HEK293 (cell line): ENCODE data around the gene POLR3E.

Source experiments
- BCL11B ChIP-seq: fragments of 450-650 bp; formaldehyde crosslinking; IDR thresholded peaks from 2 replicates; pipeline ENCODE4 v1.5.1; 2016; ENCODE audit warnings: low read depth, missing biosample characterization, missing genetic modification characterization
- HIC1 ChIP-seq: fragments of 450-650 bp; formaldehyde crosslinking; IDR thresholded peaks from 2 replicates; pipeline ENCODE4 v1.5.1; 2016; ENCODE audit warnings: missing biosample characterization, missing genetic modification characterization
- IKZF3 ChIP-seq: fragments of 450-650 bp; IDR thresholded peaks from 2 replicates; pipeline ENCODE4 v1.5.0; 2018; ENCODE audit warnings: missing biosample characterization, mild to moderate bottlenecking, missing genetic modification characterization, moderate library complexity
- KLF17 ChIP-seq: fragments of 450-650 bp; formaldehyde crosslinking; IDR thresholded peaks from 2 replicates; pipeline ENCODE4 v1.5.1; 2016; ENCODE audit warnings: missing biosample characterization, missing genetic modification characterization
- SCRT1 ChIP-seq: fragments of 450-650 bp; formaldehyde crosslinking; IDR thresholded peaks from 2 replicates; pipeline ENCODE4 v1.5.1; 2016; ENCODE audit warnings: missing biosample characterization, missing genetic modification characterization, borderline replicate concordance
- SCRT2 ChIP-seq: fragments of 450-650 bp; formaldehyde crosslinking; IDR thresholded peaks from 2 replicates; pipeline ENCODE4 v1.5.1; 2016; ENCODE audit warnings: missing biosample characterization, missing genetic modification characterization
- ZBTB7A ChIP-seq: fragments of 450-650 bp; formaldehyde crosslinking; IDR thresholded peaks from 2 replicates; pipeline ENCODE4 v1.5.1; 2016; ENCODE audit warnings: low read depth, missing biosample characterization, missing genetic modification characterization
- ZIC2 ChIP-seq: fragments of 450-650 bp; formaldehyde crosslinking; IDR thresholded peaks from 2 replicates; pipeline ENCODE4 v1.5.1; 2016; ENCODE audit warnings: missing biosample characterization, missing genetic modification characterization
- ZNF146 ChIP-seq: fragments of 450-650 bp; formaldehyde crosslinking; IDR thresholded peaks from 2 replicates; pipeline ENCODE4 v1.5.1; 2016; ENCODE audit warnings: missing biosample characterization, missing genetic modification characterization
- ZNF169 ChIP-seq: fragments of 450-650 bp; formaldehyde crosslinking; IDR thresholded peaks from 2 replicates; pipeline ENCODE4 v1.5.1; 2016; ENCODE audit warnings: missing biosample characterization, missing genetic modification characterization
- ZNF175 ChIP-seq: fragments of 450-650 bp; formaldehyde crosslinking; IDR thresholded peaks from 2 replicates; pipeline ENCODE4 v1.5.1; 2016; ENCODE audit warnings: missing biosample characterization, missing genetic modification characterization
- ZNF248 ChIP-seq: fragments of 450-650 bp; formaldehyde crosslinking; IDR thresholded peaks from 2 replicates; pipeline ENCODE4 v1.5.1; 2017; ENCODE audit warnings: missing biosample characterization, missing genetic modification characterization
- ZNF266 ChIP-seq: fragments of 450-650 bp; formaldehyde crosslinking; IDR thresholded peaks from 2 replicates; pipeline ENCODE4 v1.5.1; 2016; ENCODE audit warnings: missing biosample characterization, missing genetic modification characterization, low read depth
- ZNF280C ChIP-seq: fragments of 450-650 bp; formaldehyde crosslinking; IDR thresholded peaks from 2 replicates; pipeline ENCODE4 v1.5.1; 2016; ENCODE audit warnings: missing biosample characterization, missing genetic modification characterization
- ZNF37A ChIP-seq: fragments of 450-650 bp; IDR thresholded peaks from 2 replicates; pipeline ENCODE4 v1.5.1; 2018; ENCODE audit warnings: missing biosample characterization, missing genetic modification characterization
- ZNF426 ChIP-seq: fragments of 450-650 bp; formaldehyde crosslinking; IDR thresholded peaks from 2 replicates; pipeline ENCODE4 v1.5.1; 2017; ENCODE audit warnings: missing biosample characterization, missing genetic modification characterization, mild to moderate bottlenecking, inconsistent platforms, moderate library complexity
- ZNF610 ChIP-seq: fragments of 450-650 bp; formaldehyde crosslinking; IDR thresholded peaks from 2 replicates; pipeline ENCODE4 v1.5.1; 2016; ENCODE audit warnings: missing biosample characterization, missing genetic modification characterization, borderline replicate concordance
- ZNF639 ChIP-seq: fragments of 450-650 bp; formaldehyde crosslinking; IDR thresholded peaks from 2 replicates; pipeline ENCODE4 v1.5.1; 2016; ENCODE audit warnings: missing biosample characterization, missing genetic modification characterization
- TF ChIP-seq, protein P1 (sequence below): fragments of 450-650 bp; formaldehyde crosslinking; IDR thresholded peaks from 2 replicates; pipeline ENCODE4 v1.5.1; 2016; ENCODE audit warnings: missing biosample characterization, missing genetic modification characterization, low read depth
- TF ChIP-seq, protein P2 (sequence below): fragments of 450-650 bp; formaldehyde crosslinking; IDR thresholded peaks from 2 replicates; pipeline ENCODE4 v1.5.1; 2016; ENCODE audit warnings: missing biosample characterization, missing genetic modification characterization, borderline replicate concordance
- TF ChIP-seq, protein P3 (sequence below): fragments of 450-650 bp; formaldehyde crosslinking; IDR thresholded peaks from 2 replicates; pipeline ENCODE4 v1.5.1; 2017; ENCODE audit warnings: missing biosample characterization, missing genetic modification characterization
- TF ChIP-seq, protein P4 (sequence below): fragments of 450-650 bp; formaldehyde crosslinking; IDR thresholded peaks from 2 replicates; pipeline ENCODE4 v1.5.1; 2016; ENCODE audit warnings: missing biosample characterization, missing genetic modification characterization

The POLR3E gene

GRCh38 chr16:22297871-22298733, 893 bp downstream of the POLR3E start (continued):
- TF ChIP-seq HIC1 (tag by site-specific recombination), result no peak; the same call in 1 of the 2 replicates
- TF ChIP-seq ZNF146 (tag by site-specific recombination), result no peak
- TF ChIP-seq ZNF610 (tag by site-specific recombination), result peak; percentile 90; the same call in 1 of the 2 replicates
- no peak for TF ChIP-seq ZNF175 (tag by site-specific recombination)
- peak; percentile 100 for TF ChIP-seq IKZF3 (tag by site-specific recombination)
- no peak for TF ChIP-seq ZNF426 (tag by site-specific recombination)
- TF ChIP-seq, protein P1, sequence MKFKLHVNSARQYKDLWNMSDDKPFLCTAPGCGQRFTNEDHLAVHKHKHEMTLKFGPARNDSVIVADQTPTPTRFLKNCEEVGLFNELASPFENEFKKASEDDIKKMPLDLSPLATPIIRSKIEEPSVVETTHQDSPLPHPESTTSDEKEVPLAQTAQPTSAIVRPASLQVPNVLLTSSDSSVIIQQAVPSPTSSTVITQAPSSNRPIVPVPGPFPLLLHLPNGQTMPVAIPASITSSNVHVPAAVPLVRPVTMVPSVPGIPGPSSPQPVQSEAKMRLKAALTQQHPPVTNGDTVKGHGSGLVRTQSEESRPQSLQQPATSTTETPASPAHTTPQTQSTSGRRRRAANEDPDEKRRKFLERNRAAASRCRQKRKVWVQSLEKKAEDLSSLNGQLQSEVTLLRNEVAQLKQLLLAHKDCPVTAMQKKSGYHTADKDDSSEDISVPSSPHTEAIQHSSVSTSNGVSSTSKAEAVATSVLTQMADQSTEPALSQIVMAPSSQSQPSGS, result peak; percentile 64; the same call in 1 of the 2 replicates
- peak; percentile 92 for TF ChIP-seq BCL11B (tag by site-specific recombination)
- TF ChIP-seq, protein P2, sequence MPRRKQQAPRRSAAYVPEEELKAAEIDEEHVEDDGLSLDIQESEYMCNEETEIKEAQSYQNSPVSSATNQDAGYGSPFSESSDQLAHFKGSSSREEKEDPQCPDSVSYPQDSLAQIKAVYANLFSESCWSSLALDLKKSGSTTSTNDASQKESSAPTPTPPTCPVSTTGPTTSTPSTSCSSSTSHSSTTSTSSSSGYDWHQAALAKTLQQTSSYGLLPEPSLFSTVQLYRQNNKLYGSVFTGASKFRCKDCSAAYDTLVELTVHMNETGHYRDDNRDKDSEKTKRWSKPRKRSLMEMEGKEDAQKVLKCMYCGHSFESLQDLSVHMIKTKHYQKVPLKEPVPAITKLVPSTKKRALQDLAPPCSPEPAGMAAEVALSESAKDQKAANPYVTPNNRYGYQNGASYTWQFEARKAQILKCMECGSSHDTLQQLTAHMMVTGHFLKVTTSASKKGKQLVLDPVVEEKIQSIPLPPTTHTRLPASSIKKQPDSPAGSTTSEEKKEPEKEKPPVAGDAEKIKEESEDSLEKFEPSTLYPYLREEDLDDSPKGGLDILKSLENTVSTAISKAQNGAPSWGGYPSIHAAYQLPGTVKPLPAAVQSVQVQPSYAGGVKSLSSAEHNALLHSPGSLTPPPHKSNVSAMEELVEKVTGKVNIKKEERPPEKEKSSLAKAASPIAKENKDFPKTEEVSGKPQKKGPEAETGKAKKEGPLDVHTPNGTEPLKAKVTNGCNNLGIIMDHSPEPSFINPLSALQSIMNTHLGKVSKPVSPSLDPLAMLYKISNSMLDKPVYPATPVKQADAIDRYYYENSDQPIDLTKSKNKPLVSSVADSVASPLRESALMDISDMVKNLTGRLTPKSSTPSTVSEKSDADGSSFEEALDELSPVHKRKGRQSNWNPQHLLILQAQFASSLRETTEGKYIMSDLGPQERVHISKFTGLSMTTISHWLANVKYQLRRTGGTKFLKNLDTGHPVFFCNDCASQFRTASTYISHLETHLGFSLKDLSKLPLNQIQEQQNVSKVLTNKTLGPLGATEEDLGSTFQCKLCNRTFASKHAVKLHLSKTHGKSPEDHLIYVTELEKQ, result peak; percentile 40; the same call in 1 of the 2 replicates
- no peak for TF ChIP-seq ZNF169 (tag by site-specific recombination)
- TF ChIP-seq, protein P3, sequence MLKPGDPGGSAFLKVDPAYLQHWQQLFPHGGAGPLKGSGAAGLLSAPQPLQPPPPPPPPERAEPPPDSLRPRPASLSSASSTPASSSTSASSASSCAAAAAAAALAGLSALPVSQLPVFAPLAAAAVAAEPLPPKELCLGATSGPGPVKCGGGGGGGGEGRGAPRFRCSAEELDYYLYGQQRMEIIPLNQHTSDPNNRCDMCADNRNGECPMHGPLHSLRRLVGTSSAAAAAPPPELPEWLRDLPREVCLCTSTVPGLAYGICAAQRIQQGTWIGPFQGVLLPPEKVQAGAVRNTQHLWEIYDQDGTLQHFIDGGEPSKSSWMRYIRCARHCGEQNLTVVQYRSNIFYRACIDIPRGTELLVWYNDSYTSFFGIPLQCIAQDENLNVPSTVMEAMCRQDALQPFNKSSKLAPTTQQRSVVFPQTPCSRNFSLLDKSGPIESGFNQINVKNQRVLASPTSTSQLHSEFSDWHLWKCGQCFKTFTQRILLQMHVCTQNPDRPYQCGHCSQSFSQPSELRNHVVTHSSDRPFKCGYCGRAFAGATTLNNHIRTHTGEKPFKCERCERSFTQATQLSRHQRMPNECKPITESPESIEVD, result peak; percentile 74
- peak; percentile 56; the same call in 1 of the 2 replicates for TF ChIP-seq ZNF37A (tag by site-specific recombination)
- no peak for TF ChIP-seq ZBTB7A (tag by site-specific recombination)
- TF ChIP-seq ZNF280C (tag by site-specific recombination), result no peak
- TF ChIP-seq SCRT1 (tag by site-specific recombination), result peak; percentile 68; the same call in 1 of the 2 replicates
- TF ChIP-seq, protein P4, sequence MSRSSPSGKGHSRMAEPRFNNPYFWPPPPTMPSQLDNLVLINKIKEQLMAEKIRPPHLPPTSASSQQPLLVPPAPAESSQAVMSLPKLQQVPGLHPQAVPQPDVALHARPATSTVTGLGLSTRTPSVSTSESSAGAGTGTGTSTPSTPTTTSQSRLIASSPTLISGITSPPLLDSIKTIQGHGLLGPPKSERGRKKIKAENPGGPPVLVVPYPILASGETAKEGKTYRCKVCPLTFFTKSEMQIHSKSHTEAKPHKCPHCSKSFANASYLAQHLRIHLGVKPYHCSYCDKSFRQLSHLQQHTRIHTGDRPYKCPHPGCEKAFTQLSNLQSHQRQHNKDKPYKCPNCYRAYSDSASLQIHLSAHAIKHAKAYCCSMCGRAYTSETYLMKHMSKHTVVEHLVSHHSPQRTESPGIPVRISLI (tag by site-specific recombination), result no peak
- no peak for TF ChIP-seq ZNF248 (tag by site-specific recombination)
- TF ChIP-seq ZNF639 (tag by site-specific recombination), result peak; percentile 54
- peak; percentile 41 for TF ChIP-seq SCRT2 (tag by site-specific recombination)
- TF ChIP-seq ZIC2 (tag by site-specific recombination), result peak; percentile 57
- no peak for TF ChIP-seq ZNF266 (tag by site-specific recombination)
- peak; percentile 81 for TF ChIP-seq KLF17 (tag by site-specific recombination)
